OCI-LY1 (cell line): ENCODE measurements around the gene EFHD1.

Experiments
- H2AFZ ChIP-seq: fragments of 200-600 bp; sonication (generic), shearing (Covaris generic); 2 replicates; pipeline ENCODE4 v1.6.0; 2014; ENCODE audit warnings: antibody characterized with exemption, mild to moderate bottlenecking, low read length
- H3F3A ChIP-seq: fragments of 200-600 bp; sonication (generic), shearing (Covaris generic); 2 replicates; pipeline ENCODE4 v1.6.0; 2014; ENCODE audit warnings: mild to moderate bottlenecking, antibody characterized with exemption, low read length, moderate library complexity; ENCODE audit not compliant: insufficient read depth
- H3K27ac ChIP-seq: fragments of 200-600 bp; sonication (generic); 2 replicates; pipeline ENCODE4 v1.5.1; 2014; ENCODE audit warnings: low read length, mixed run types, mild to moderate bottlenecking, low read depth; ENCODE audit not compliant: poor library complexity, severe bottlenecking
- H3K27me3 ChIP-seq: fragments of 200-600 bp; sonication (generic); 2 replicates; pipeline ENCODE4 v1.6.0; 2014; ENCODE audit warnings: antibody characterized with exemption, mild to moderate bottlenecking, low read length, moderate library complexity; ENCODE audit not compliant: insufficient read depth
- H3K36me3 ChIP-seq: fragments of 200-600 bp; sonication (generic); 2 replicates; pipeline ENCODE4 v1.6.1; 2014; ENCODE audit warnings: mild to moderate bottlenecking, antibody characterized with exemption, low read length, moderate library complexity, mixed read lengths; ENCODE audit not compliant: insufficient read depth
- H3K4me1 ChIP-seq: fragments of 200-600 bp; sonication (generic); 2 replicates; pipeline ENCODE4 v1.5.1; 2014; ENCODE audit warnings: mild to moderate bottlenecking, low read length, moderate library complexity; ENCODE audit not compliant: insufficient read depth, severe bottlenecking
- H3K4me2 ChIP-seq: fragments of 200-600 bp; sonication (generic), shearing (Covaris generic); 2 replicates; pipeline ENCODE4 v1.6.1; 2014; ENCODE audit warnings: low read length
- H3K4me3 ChIP-seq: fragments of 200-600 bp; sonication (generic); 2 replicates; pipeline ENCODE4 v1.5.1; 2014; ENCODE audit warnings: low read length, low read depth, mild to moderate bottlenecking, mixed read lengths; ENCODE audit not compliant: poor library complexity, severe bottlenecking
- H3K79me2 ChIP-seq: fragments of 200-600 bp; shearing (Covaris generic); 2 replicates; pipeline ENCODE4 v1.6.1; 2016; ENCODE audit warnings: mixed run types, low read length, mixed read lengths; ENCODE audit not compliant: insufficient read depth
- H3K9ac ChIP-seq: fragments of 200-600 bp; sonication (generic), shearing (Covaris generic); 2 replicates; pipeline ENCODE4 v1.6.1; 2014; ENCODE audit warnings: mild to moderate bottlenecking, low read length, mixed read lengths
- H3K9me2 ChIP-seq: fragments of 200-600 bp; sonication (generic), shearing (Covaris generic); 2 replicates; pipeline ENCODE4 v1.6.1; 2014; ENCODE audit warnings: low read depth, mild to moderate bottlenecking, low read length, mixed read lengths
- H3K9me3 ChIP-seq: fragments of 200-600 bp; shearing (Covaris generic); 2 replicates; pipeline ENCODE4 v1.6.1; 2014; ENCODE audit warnings: low read length, mixed read lengths
- H4K20me1 ChIP-seq: fragments of 200-600 bp; sonication (generic), shearing (Covaris generic); 2 replicates; pipeline ENCODE4 v1.6.0; 2016; ENCODE audit warnings: mild to moderate bottlenecking, low read length; ENCODE audit not compliant: insufficient read depth
- CTCF ChIP-seq: fragments of 200-600 bp; sonication (generic), shearing (Covaris generic); IDR thresholded peaks from 2 replicates; pipeline ENCODE4 v1.5.1; 2017; ENCODE audit warnings: mild to moderate bottlenecking, antibody characterized with exemption, low read length, moderate library complexity, mixed read lengths
- EZH2 ChIP-seq: fragments of 200-600 bp; sonication (generic), shearing (Covaris generic); IDR thresholded peaks from 2 replicates; pipeline ENCODE4 v1.8.0; 2017; ENCODE audit warnings: borderline replicate concordance, mixed run types, mild to moderate bottlenecking, antibody characterized with exemption, low read length, moderate library complexity, mixed read lengths

Gene EFHD1

GRCh38 chr2:232604535-232604934 lies 28.9 kb upstream of the EFHD1 start:
- Histone ChIP-seq H2AFZ (no peak overlapping the region), H3K4me2 (no peak overlapping the region), H3K79me2 (no peaks in the 10 kb centered on the region), H3K9me3 (no peaks in the 10 kb centered on the region), H3K27ac (no peak overlapping the region), H3K9ac (no peak overlapping the region), H3F3A (no peaks in the 10 kb centered on the region), H3K4me1 (peaks cover 4% of the 10 kb centered on the region), H3K4me3 (no peak overlapping the region), H3K27me3 (no peaks in the 10 kb centered on the region), H3K9me2 (no peaks in the 10 kb centered on the region), H4K20me1 (no peaks in the 10 kb centered on the region), H3K36me3 (no peaks in the 10 kb centered on the region)
- TF ChIP-seq EZH2 (no peak), CTCF (no peak)

- Histone ChIP-seq H3K9ac (no peak overlapping the region), H3K27me3 (no peaks in the 10 kb centered on the region), H3K4me1 (peaks cover 4% of the 10 kb centered on the region), H3F3A (no peaks in the 10 kb centered on the region), H3K79me2 (no peaks in the 10 kb centered on the region), H3K4me2 (no peak overlapping the region), H3K4me3 (no peak overlapping the region), H2AFZ (no peak overlapping the region), H4K20me1 (no peaks in the 10 kb centered on the region), H3K9me2 (no peaks in the 10 kb centered on the region), H3K9me3 (no peaks in the 10 kb centered on the region), H3K27ac (no peak overlapping the region), H3K36me3 (no peaks in the 10 kb centered on the region)
- TF ChIP-seq CTCF (no peak), EZH2 (no peak)
These were observed 26.4 kb upstream of the EFHD1 start for GRCh38 chr2:232607011-232607410.

GRCh38 chr2:232609607-232610006 lies 23.8 kb upstream of the EFHD1 start:
- H4K20me1 ChIP-seq, result no peaks in the 10 kb centered on the region
- H3K79me2 ChIP-seq, result no peaks in the 10 kb centered on the region
- H3K9ac ChIP-seq, result no peak overlapping the region
- H3K4me3 ChIP-seq, result no peak overlapping the region
- no peak overlapping the region for H3K4me2 ChIP-seq
- H3K4me1 ChIP-seq, result peaks cover 4% of the 10 kb centered on the region
- H3F3A ChIP-seq, result no peaks in the 10 kb centered on the region
- H2AFZ ChIP-seq, result no peak overlapping the region
- H3K9me3 ChIP-seq, result no peaks in the 10 kb centered on the region
- no peaks in the 10 kb centered on the region for H3K36me3 ChIP-seq
- H3K27me3 ChIP-seq, result no peaks in the 10 kb centered on the region
- no peak for TF ChIP-seq EZH2
- TF ChIP-seq CTCF, result no peak
- H3K9me2 ChIP-seq, result no peaks in the 10 kb centered on the region
- no peak overlapping the region for H3K27ac ChIP-seq
